SK-N-SH (cell line): ENCODE measurements around the gene ST7.

Experiments used
- CHD2 ChIP-seq: fragments of 150-350 bp; IDR thresholded peaks from 2 replicates; pipeline ENCODE4 v1.6.1; 2018; ENCODE audit warnings: low read length; ENCODE audit not compliant: partially characterized antibody
- CTCF ChIP-seq: fragments of 200-600 bp; sonication (generic); IDR thresholded peaks from 2 replicates; pipeline ENCODE4 v1.6.1; 2017; ENCODE audit warnings: antibody characterized with exemption, mild to moderate bottlenecking, moderate library complexity
- EP300 ChIP-seq, 2 experiments: IDR thresholded peaks; 2 replicates each; pipeline versions ENCODE4 v1.4.0 to v1.6.1; 2012; ENCODE audit warnings: borderline replicate concordance in 1 of 2, low read depth in 1 of 2, low read length in 1 of 2
- EZH2phosphoT487 ChIP-seq: fragments of 200-600 bp; sonication (generic); IDR thresholded peaks from 2 replicates; pipeline ENCODE4 v1.6.1; 2017; ENCODE audit warnings: low read depth, mixed run types, mild to moderate bottlenecking, antibody characterized with exemption, moderate library complexity, borderline replicate concordance
- MAX ChIP-seq: IDR thresholded peaks from 2 replicates; pipeline ENCODE4 v1.4.0; 2012; ENCODE audit warnings: low read depth
- POLR2AphosphoS5 ChIP-seq: IDR thresholded peaks from 2 replicates; pipeline ENCODE4 v1.6.1; 2012; ENCODE audit warnings: low read depth, low read length
- RAD21 ChIP-seq: IDR thresholded peaks from 2 replicates; pipeline ENCODE4 v1.6.1; 2012; ENCODE audit warnings: mild to moderate bottlenecking, low read length
- RCOR1 ChIP-seq: fragments of 150-350 bp; IDR thresholded peaks from 2 replicates; pipeline ENCODE4 v1.6.1; 2017; ENCODE audit warnings: antibody characterized with exemption, low read length
- SMC3 ChIP-seq: IDR thresholded peaks from 2 replicates; pipeline ENCODE4 v1.6.1; 2012; ENCODE audit warnings: low read depth, low read length, improper control_type of control experiment
- TAF1 ChIP-seq: IDR thresholded peaks from 2 replicates; pipeline ENCODE4 v1.6.1; 2012; ENCODE audit warnings: low read depth, mild to moderate bottlenecking, low read length, moderate library complexity, borderline replicate concordance
- TEAD4 ChIP-seq: IDR thresholded peaks from 2 replicates; pipeline ENCODE4 v1.4.0; 2012; ENCODE audit warnings: mild to moderate bottlenecking, borderline replicate concordance; ENCODE audit not compliant: insufficient read depth

- TF ChIP-seq CTCF (no peak), SMC3 (no peak), MAX (no peak), CHD2 (no peak), TAF1 (no peak), EP300 (IDR thresholded peaks at IDR 0.05; ENCODE audit: borderline replicate concordance in 1 of 2, low read depth in 1 of 2, low read length in 1 of 2) (no peak), RAD21 (no peak), POLR2AphosphoS5 (no peak), RCOR1 (no peak), TEAD4 (no peak), EZH2phosphoT487 (no peak)
Observed at GRCh38 chr7:117178600-117178999, 225.3 kb downstream of the ST7 start.
